SJSA1 (cell line): ENCODE data around the gene PARP1. TPM values are rescaled to one million over a fixed set of nuclear protein-coding genes. Genes with fewer than 3 reads are reported as not detected.
"Not testable (repeated sequence)": the region's sequence is repeated elsewhere in the genome, so short reads cannot be mapped to it uniquely, and the experiment has no call there.

Experiments
- DNase-seq, 2 experiments: peaks; one replicate each; pipeline ENCODE4 v3.0.0-alpha.2; 2015 to 2020; ENCODE audit warnings: low spot score in 2 of 2, low read depth in 1 of 2
- H3K27ac ChIP-seq: fragments of 250-450 bp; sonication (Bioruptor Pico); 2 replicates; pipeline ENCODE4 v1.5.1; 2020; ENCODE audit warnings: mild to moderate bottlenecking, moderate library complexity
- H3K27me3 ChIP-seq: fragments of 250-450 bp; sonication (Bioruptor Pico); replicated peaks from 2 replicates; pipeline ENCODE4 v1.5.1; 2020; ENCODE audit warnings: mild to moderate bottlenecking, moderate library complexity
- H3K36me3 ChIP-seq: fragments of 250-450 bp; sonication (Bioruptor Pico); 2 replicates; pipeline ENCODE4 v1.5.1; 2020; ENCODE audit warnings: mild to moderate bottlenecking
- H3K4me1 ChIP-seq: fragments of 250-450 bp; sonication (Bioruptor Pico); replicated peaks from 2 replicates; pipeline ENCODE4 v1.6.1; 2021; ENCODE audit warnings: mild to moderate bottlenecking
- H3K4me3 ChIP-seq: fragments of 250-450 bp; sonication (Bioruptor Pico); 2 replicates; pipeline ENCODE4 v1.5.1; 2020; ENCODE audit warnings: mild to moderate bottlenecking
- H3K9me3 ChIP-seq: fragments of 250-450 bp; sonication (Bioruptor Pico); replicated peaks from 2 replicates; pipeline ENCODE4 v1.5.1; 2020; ENCODE audit warnings: mild to moderate bottlenecking
- total RNA-seq: library from RNA; depleted of rRNA; stranded (reverse); fragments of >200 nt; shearing (Covaris generic); gene quantifications from 2 replicates; pipeline ENCODE4 v1.2.3, GENCODE V29; 2014

PARP1 gene
- total RNA-seq, 1 experiment from 2014 or later: 160 TPM

GRCh38 chr1:226353698-226354525, 54.0 kb downstream of the PARP1 start:
- Histone ChIP-seq H3K9me3 (no peaks in the 10 kb centered on the region), H3K4me1 (no peaks in the 10 kb centered on the region), H3K27ac (no peak overlapping the region), H3K27me3 (no peaks in the 10 kb centered on the region), H3K4me3 (no peak overlapping the region), H3K36me3 (peaks cover 5% of the 10 kb centered on the region)
- no peak for DNase-seq

- Histone ChIP-seq H3K27me3 (no peaks in the 10 kb centered on the region), H3K4me3 (no peak overlapping the region), H3K4me1 (no peaks in the 10 kb centered on the region), H3K27ac (no peak overlapping the region), H3K36me3 (no peaks in the 10 kb centered on the region), H3K9me3 (no peaks in the 10 kb centered on the region)
- DNase-seq: no peak
Measured at GRCh38 chr1:226351709-226352108, 56.2 kb downstream of the PARP1 start.

GRCh38 chr1:226350519-226350865, 57.4 kb downstream of the PARP1 start:
- no peaks in the 10 kb centered on the region for H3K4me1 ChIP-seq
- no peak overlapping the region for H3K27ac ChIP-seq
- DNase-seq: no peak
- H3K36me3 ChIP-seq: no peaks in the 10 kb centered on the region
- H3K27me3 ChIP-seq: no peaks in the 10 kb centered on the region
- H3K4me3 ChIP-seq: no peak overlapping the region
- no peaks in the 10 kb centered on the region for H3K9me3 ChIP-seq

DNA sequence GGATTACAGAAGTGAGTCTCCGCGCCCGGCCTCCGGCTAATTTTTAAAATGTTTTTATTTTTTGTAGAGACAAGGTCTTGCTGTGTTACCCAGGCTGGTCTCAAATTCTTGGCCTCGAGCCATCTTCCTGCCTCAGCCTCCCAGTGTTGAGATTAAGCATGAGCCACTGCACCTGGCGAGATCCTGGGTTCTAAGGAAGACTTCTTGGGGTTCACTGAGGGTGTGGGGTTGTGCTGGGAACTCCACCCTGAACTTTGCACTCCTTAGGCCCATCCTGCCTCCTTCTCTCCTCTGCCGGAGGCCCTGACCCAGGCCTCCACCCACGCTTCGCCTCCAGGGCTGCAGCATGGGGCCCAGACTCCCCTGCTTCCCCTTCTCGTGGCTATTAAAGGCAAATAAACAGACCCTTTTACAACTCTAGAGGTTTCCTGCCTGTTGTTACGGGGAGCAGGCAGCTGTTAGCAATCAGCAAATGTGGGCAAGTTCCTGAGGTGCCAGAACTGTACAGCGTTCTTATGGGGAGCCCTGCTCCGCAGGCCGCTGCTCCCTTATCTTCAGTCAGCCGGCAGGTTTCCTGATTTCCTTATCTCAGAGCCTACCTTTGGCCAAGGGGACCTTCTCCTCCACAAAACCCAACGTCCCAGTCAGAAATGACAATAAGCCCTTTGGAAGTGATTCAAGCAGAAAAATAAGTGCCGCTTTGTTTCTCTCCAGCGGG, 57.9 kb downstream of the PARP1 start:
- Histone ChIP-seq H3K27ac (no peak overlapping the region), H3K4me1 (no peaks in the 10 kb centered on the region), H3K36me3 (no peaks in the 10 kb centered on the region), H3K9me3 (no peaks in the 10 kb centered on the region), H3K27me3 (no peaks in the 10 kb centered on the region), H3K4me3 (no peak overlapping the region)
- DNase-seq: no peak

GRCh38 chr1:226349081-226349480, 58.8 kb downstream of the PARP1 start:
- Histone ChIP-seq H3K4me3 (no peak overlapping the region), H3K36me3 (no peaks in the 10 kb centered on the region), H3K4me1 (no peaks in the 10 kb centered on the region), H3K9me3 (no peaks in the 10 kb centered on the region), H3K27me3 (no peaks in the 10 kb centered on the region), H3K27ac (no peak overlapping the region)
- no peak for DNase-seq

DNA sequence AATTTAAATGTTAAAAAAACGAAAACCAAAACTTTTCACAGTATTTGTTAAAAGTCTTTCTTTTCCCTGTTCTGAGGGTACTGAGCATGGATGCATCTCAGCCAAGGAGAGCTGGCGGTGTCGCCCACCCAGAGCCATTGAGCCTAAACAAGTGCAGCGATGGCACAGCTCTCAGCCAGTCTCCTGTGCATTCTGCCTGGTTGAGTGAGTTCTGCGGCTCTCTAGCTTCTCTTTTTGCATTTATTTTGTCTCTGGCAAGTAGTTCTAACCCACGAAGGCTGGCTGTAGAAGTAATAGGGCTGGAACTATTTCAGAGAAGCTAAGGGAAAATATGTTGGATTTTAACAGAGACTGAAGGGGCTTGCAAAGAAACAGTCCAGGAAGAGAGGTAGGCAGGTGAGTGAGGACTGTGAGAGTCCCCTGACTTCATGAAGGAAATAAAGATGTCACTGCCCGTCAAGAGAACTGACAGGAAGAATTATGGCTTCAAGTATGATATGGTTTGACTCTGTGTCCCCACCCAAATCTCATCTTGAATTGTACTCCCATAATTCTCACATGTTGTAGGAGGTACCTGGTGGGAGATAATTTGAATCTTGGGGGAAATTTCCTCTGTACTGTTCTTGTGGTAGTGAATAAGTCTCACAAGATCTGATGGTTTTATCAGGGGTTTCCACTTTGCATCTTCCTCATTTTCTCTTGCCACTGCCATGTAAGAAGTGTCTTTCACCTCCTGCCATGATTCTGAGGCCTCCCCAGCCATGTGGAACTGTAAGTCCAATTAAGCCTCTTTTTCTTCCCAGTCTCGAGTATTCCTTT, 63.2 kb downstream of the PARP1 start:
- H3K27ac ChIP-seq: no peak overlapping the region
- H3K36me3 ChIP-seq: no peaks in the 10 kb centered on the region
- DNase-seq: no peak
- no peaks in the 10 kb centered on the region for H3K4me1 ChIP-seq
- no peak overlapping the region for H3K4me3 ChIP-seq
- no peaks in the 10 kb centered on the region for H3K27me3 ChIP-seq
- H3K9me3 ChIP-seq: peaks cover 7% of the 10 kb centered on the region; the same call in 1 of the 2 replicates

DNA sequence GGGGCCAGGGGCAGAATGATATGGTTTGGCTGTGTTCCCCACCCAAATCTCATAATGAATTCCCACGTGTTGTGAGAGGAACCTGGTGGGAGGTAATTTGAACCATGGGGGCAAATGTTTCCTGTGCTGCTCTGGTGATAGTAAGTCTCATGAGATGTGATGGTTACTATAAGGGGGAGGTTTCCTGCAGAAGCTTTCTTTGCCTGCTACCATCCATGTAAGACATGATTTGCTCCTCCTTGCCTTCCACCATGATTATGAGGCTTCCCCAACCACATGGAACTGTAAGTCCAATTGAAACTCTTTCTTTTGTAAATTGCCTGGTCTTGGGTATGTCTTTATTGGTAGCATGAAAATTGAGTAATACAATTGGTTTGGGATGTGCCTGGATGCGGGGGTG, 65.2 kb downstream of the PARP1 start:
- peaks cover 7% of the 10 kb centered on the region; the same call in 1 of the 2 replicates for H3K9me3 ChIP-seq
- H3K4me3 ChIP-seq: no peak overlapping the region
- no peaks in the 10 kb centered on the region for H3K36me3 ChIP-seq
- DNase-seq: no peak
- H3K27ac ChIP-seq: no peak overlapping the region
- no peaks in the 10 kb centered on the region for H3K27me3 ChIP-seq
- H3K4me1 ChIP-seq: no peaks in the 10 kb centered on the region

DNA sequence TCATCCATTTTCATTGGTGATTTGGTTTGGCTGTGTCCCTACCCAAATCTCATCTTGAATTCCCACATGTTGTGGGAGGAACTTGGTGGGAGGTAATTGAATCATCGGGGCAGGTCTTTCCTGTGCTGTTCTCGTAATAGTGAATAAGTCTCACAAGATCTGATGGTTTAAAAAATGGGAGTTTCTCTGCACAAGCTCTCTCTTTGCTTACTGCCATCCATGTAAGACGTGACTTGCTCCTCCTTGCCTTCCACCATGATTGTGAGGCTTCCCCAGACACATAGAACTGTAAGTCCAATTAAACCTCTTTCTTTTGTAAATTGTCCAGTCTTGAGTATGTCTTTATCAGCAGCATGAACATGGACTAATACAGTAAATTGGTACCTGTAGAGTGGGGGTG, 67.8 kb downstream of the PARP1 start:
- not testable (repeated sequence) for H3K27ac ChIP-seq, H3K27me3 ChIP-seq, H3K9me3 ChIP-seq, H3K36me3 ChIP-seq, H3K4me1 ChIP-seq, DNase-seq, H3K4me3 ChIP-seq

DNA sequence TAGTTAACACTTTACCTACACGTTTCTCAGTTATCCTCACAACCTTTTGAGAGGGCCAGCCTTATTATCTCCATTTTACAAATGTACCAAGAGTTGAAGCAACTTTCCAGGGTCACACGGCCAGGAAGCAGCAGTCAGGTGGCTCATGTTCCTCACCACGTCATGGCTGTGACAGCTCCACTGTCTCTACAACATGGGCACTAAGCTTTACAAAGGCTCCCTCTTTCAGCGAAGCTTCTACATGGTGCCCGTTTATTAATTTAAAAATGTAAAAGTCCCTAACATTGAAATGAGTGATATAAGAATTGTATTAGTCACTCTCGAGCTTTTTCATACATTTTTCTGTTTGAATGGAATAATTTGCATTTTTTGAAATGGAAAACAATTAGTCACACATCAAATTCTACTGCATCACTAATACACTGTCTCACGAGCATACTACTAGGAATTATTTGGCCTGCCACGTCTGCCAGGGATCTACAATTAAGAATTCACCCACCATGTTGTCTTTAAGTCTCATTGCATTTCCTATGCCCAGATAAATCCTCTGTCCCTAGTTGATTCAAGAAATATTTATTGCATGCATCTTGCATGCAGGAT, 70.5 kb downstream of the PARP1 start:
- Histone ChIP-seq H3K27ac (no peak overlapping the region), H3K9me3 (peaks cover 7% of the 10 kb centered on the region; the same call in 1 of the 2 replicates), H3K27me3 (no peaks in the 10 kb centered on the region), H3K4me1 (no peaks in the 10 kb centered on the region), H3K36me3 (no peaks in the 10 kb centered on the region), H3K4me3 (no peak overlapping the region)
- no peak for DNase-seq

DNA sequence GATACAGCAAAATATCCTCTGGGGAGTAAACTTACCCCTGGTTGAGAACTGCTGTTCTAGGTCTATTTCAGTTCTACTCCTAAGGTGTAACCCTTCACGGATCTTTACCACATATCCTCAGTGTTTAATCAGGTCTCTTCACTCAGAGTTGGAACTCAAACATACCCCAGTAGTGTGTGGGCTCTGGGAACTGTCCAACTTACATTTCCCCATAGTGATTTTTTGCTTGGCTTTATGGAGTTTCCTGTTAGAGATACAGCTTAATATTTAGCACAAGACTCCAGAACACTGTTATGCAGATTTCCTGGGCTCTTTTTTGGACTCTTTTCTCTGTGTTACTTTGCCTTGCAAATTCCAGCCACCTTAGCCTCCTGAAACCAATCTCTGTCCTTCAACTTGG, 72.2 kb downstream of the PARP1 start:
- Histone ChIP-seq H3K4me1 (no peaks in the 10 kb centered on the region), H3K27ac (no peak overlapping the region), H3K4me3 (no peak overlapping the region), H3K27me3 (no peaks in the 10 kb centered on the region), H3K36me3 (no peaks in the 10 kb centered on the region), H3K9me3 (peaks cover 7% of the 10 kb centered on the region; the same call in 1 of the 2 replicates)
- DNase-seq: no peak

DNA sequence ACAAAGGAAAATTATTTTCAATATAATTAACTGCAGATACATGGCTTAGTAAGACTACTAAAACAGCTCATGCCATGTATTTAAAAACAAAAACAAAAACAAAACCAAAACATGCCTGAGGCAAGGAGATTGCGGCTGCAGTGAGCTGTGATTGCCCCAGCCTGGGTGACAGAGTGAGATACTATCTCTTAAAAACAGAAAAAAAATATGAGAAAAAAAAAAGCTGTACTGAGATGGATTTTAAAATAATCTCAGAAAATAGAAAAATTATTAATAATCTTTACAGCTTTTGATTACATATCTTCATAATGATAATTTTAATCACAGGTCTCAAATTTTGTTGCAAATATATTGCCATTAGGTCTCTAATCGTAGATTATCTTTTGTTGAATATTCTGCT, 74.9 kb downstream of the PARP1 start:
- Histone ChIP-seq H3K4me3 (no peak overlapping the region), H3K4me1 (no peaks in the 10 kb centered on the region), H3K27me3 (no peaks in the 10 kb centered on the region), H3K27ac (no peak overlapping the region), H3K36me3 (no peaks in the 10 kb centered on the region), H3K9me3 (no peaks in the 10 kb centered on the region)
- DNase-seq: no peak

DNA sequence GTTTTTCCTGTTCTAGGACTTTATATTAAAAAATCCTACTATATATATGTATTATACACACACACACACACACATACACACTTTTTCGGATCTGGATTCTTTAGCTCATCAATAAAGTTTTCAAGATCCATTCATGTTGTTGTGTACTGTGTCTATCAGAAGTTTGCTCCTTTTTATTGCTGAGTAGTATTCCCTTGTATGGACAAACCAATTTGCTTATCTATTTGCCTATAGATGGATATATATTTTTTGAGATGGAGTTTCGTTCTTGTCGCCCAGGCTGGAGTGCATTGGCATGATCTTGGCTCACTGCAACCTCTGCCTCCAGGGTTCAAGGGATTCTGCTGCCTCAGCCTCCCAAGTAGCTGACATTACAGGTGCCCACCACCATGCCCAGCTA, 78.7 kb downstream of the PARP1 start:
- Histone ChIP-seq H3K9me3 (no peaks in the 10 kb centered on the region), H3K27me3 (no peaks in the 10 kb centered on the region), H3K4me3 (no peak overlapping the region), H3K36me3 (no peaks in the 10 kb centered on the region), H3K27ac (no peak overlapping the region), H3K4me1 (no peaks in the 10 kb centered on the region; the same call in 1 of the 2 replicates)
- no peak for DNase-seq

DNA sequence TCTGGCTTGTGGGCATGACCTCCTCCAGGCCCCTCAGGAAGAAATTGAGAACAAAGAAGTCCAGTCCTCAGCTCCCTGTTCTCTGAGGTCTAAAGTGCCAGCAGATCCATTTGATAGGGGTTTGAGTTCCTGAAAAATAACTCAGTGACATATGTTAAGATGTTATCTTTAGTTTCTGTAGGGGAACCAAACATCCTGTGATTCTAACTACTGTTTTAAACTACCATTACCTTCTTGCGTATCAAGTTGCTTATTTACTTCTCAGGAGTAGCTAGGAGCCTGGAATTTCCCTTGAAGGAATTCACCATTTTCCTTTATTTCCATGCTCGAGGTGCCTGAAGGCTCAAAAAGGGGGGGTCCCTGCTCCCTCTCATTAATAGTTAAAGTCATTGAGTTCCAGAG, 80.1 kb downstream of the PARP1 start:
- no peaks in the 10 kb centered on the region for H3K27me3 ChIP-seq
- H3K36me3 ChIP-seq: no peaks in the 10 kb centered on the region
- no peak overlapping the region for H3K27ac ChIP-seq
- H3K9me3 ChIP-seq: no peaks in the 10 kb centered on the region
- no peak for DNase-seq
- no peak overlapping the region for H3K4me3 ChIP-seq
- H3K4me1 ChIP-seq: no peaks in the 10 kb centered on the region; the same call in 1 of the 2 replicates
